SK-N-MC (cell line): ENCODE measurements around the gene GOLGB1.

Experiments
- DNase-seq: peaks from one replicate; pipeline ENCODE4 v3.0.0-alpha.2; 2011; ENCODE audit warnings: low read depth, low spot score
- H3K27ac ChIP-seq: fragments of 200-600 bp; sonication (generic); 2 replicates; pipeline ENCODE4 v1.5.1; 2016; ENCODE audit warnings: mixed run types
- H3K36me3 ChIP-seq: fragments of 200-600 bp; sonication (generic); 2 replicates; pipeline ENCODE4 v1.6.1; 2017; ENCODE audit warnings: antibody characterized with exemption, low read length, mixed read lengths; ENCODE audit not compliant: insufficient read depth
- H3K4me3 ChIP-seq: fragments of 200-600 bp; sonication (generic); 2 replicates; pipeline ENCODE4 v1.5.1; 2016
- H3K9ac ChIP-seq: fragments of 200-600 bp; sonication (generic); 2 replicates; pipeline ENCODE4 v1.8.0; 2017; ENCODE audit warnings: mixed run types, mixed read lengths; ENCODE audit not compliant: insufficient read length
- H3K9me3 ChIP-seq: fragments of 200-600 bp; sonication (generic); 2 replicates; pipeline ENCODE4 v1.6.1; 2017; ENCODE audit warnings: low read depth, mild to moderate bottlenecking, antibody characterized with exemption, low read length, moderate library complexity, mixed read lengths
- EZH2 ChIP-seq: fragments of 200-600 bp; sonication (generic); IDR thresholded peaks from one replicate; pipeline ENCODE4 v1.6.1; 2017; ENCODE audit warnings: antibody characterized with exemption
- FOXP2 ChIP-seq: optimal IDR thresholded peaks from 2 replicates; pipeline ENCODE3; 2011; ENCODE audit warnings: mild to moderate bottlenecking, moderate library complexity; ENCODE audit not compliant: insufficient read depth; ENCODE audit errors: extremely low read length, control extremely low read depth
- POLR2AphosphoS5 ChIP-seq: IDR thresholded peaks from 2 replicates; pipeline ENCODE4 v1.6.1; 2012; ENCODE audit warnings: mild to moderate bottlenecking, low read depth, low read length, borderline replicate concordance

The GOLGB1 gene

GRCh38 chr3:121659586-121659985 is 90.0 kb downstream of the GOLGB1 start:
- H3K9ac ChIP-seq = no peak overlapping the region
- H3K4me3 ChIP-seq = no peak overlapping the region
- TF ChIP-seq FOXP2 (no peak), EZH2 (no peak)
- DNase-seq = no peak
- H3K27ac ChIP-seq = no peak overlapping the region
- H3K9me3 ChIP-seq = no peaks in the 10 kb centered on the region
- no peaks in the 10 kb centered on the region; the same call in 1 of the 2 replicates for H3K36me3 ChIP-seq

GRCh38 chr3:121658716-121659435 is 90.7 kb downstream of the GOLGB1 start:
- H3K4me3 ChIP-seq = no peak overlapping the region
- no peaks in the 10 kb centered on the region for H3K36me3 ChIP-seq
- no peak overlapping the region for H3K9ac ChIP-seq
- TF ChIP-seq FOXP2 = no peak
- TF ChIP-seq POLR2AphosphoS5 = no peak
- no peak for TF ChIP-seq EZH2
- DNase-seq = no peak
- no peak overlapping the region for H3K27ac ChIP-seq
- H3K9me3 ChIP-seq = no peaks in the 10 kb centered on the region

- Histone ChIP-seq H3K36me3 (no peaks in the 10 kb centered on the region), H3K4me3 (no peak overlapping the region), H3K9ac (no peak overlapping the region), H3K27ac (no peak overlapping the region), H3K9me3 (no peaks in the 10 kb centered on the region)
- no peak for DNase-seq
- no peak for TF ChIP-seq POLR2AphosphoS5
- no peak for TF ChIP-seq FOXP2
- TF ChIP-seq EZH2 = no peak
These were observed 94.8 kb downstream of the GOLGB1 start for GRCh38 chr3:121654493-121655385.

- H3K27ac ChIP-seq = no peak overlapping the region
- no peak overlapping the region for H3K9ac ChIP-seq
- DNase-seq = no peak
- no peaks in the 10 kb centered on the region for H3K9me3 ChIP-seq
- TF ChIP-seq EZH2 (no peak), FOXP2 (no peak), POLR2AphosphoS5 (no peak)
- H3K36me3 ChIP-seq = no peaks in the 10 kb centered on the region
- H3K4me3 ChIP-seq = no peak overlapping the region
These were observed 97.9 kb downstream of the GOLGB1 start for GRCh38 chr3:121651684-121652083.

- no peak overlapping the region for H3K4me3 ChIP-seq
- DNase-seq = no peak
- H3K9ac ChIP-seq = no peak overlapping the region
- H3K27ac ChIP-seq = no peak overlapping the region
- no peak for TF ChIP-seq FOXP2
- TF ChIP-seq EZH2 = no peak
- no peak for TF ChIP-seq POLR2AphosphoS5
- H3K36me3 ChIP-seq = no peaks in the 10 kb centered on the region
- H3K9me3 ChIP-seq = no peaks in the 10 kb centered on the region
These were observed 99.9 kb downstream of the GOLGB1 start for GRCh38 chr3:121649645-121650044.

GRCh38 chr3:121648219-121648958 is 101.2 kb downstream of the GOLGB1 start:
- Histone ChIP-seq H3K27ac (no peak overlapping the region), H3K9me3 (no peaks in the 10 kb centered on the region)
- TF ChIP-seq EZH2 = no peak
- no peak for TF ChIP-seq POLR2AphosphoS5

GRCh38 chr3:121645054-121645453 is 104.5 kb downstream of the GOLGB1 start:
- no peaks in the 10 kb centered on the region for H3K9me3 ChIP-seq
- no peak overlapping the region for H3K9ac ChIP-seq
- H3K27ac ChIP-seq = no peak overlapping the region
- H3K36me3 ChIP-seq = no peaks in the 10 kb centered on the region
- TF ChIP-seq EZH2 (no peak), FOXP2 (no peak), POLR2AphosphoS5 (no peak)
- no peak overlapping the region for H3K4me3 ChIP-seq
- DNase-seq = no peak

More at GRCh38 chr3:121648219-121648958, 101.2 kb downstream of the GOLGB1 start:
- Histone ChIP-seq H3K4me3 (no peak overlapping the region), H3K36me3 (no peaks in the 10 kb centered on the region), H3K9ac (no peak overlapping the region)
- DNase-seq = no peak

- TF ChIP-seq EZH2 = no peak
- no peak for TF ChIP-seq FOXP2
- TF ChIP-seq POLR2AphosphoS5 = no peak
- H3K36me3 ChIP-seq = no peaks in the 10 kb centered on the region
- H3K27ac ChIP-seq = no peak overlapping the region
These were observed 106.8 kb downstream of the GOLGB1 start for GRCh38 chr3:121642601-121643314.

More at GRCh38 chr3:121642601-121643314, 106.8 kb downstream of the GOLGB1 start:
- DNase-seq = no peak
- Histone ChIP-seq H3K9ac (no peak overlapping the region), H3K9me3 (no peaks in the 10 kb centered on the region), H3K4me3 (no peak overlapping the region)
